Posterior cingulate gyrus (tissue), 11 donors: Measurements from ENCODE around the gene DDX41.
"Not testable (repeated sequence)": the region's sequence is repeated elsewhere in the genome, so short reads cannot be mapped to it uniquely, and the experiment has no call there.

Experiments
- DNase-seq, 10 donors: peaks; one replicate each; pipeline versions ENCODE4 v3.0.0 to v3.0.0-alpha.2; 2020 to 2021; ENCODE audit warnings: mixed read lengths in 3 of 10
- intact Hi-C: fragments of 100-400 bp; cut with DNase I; formaldehyde crosslinking; loops from one replicate; pipeline ENCODE4 v1.15.1; 2023

The DDX41 gene

GRCh38 chr5:177516601-177517568, at the start of gene DDX41:
DDX41 (minus strand) TSS chr5:177516961; CDS start chr5:177516945, 16 bp downstream.
- intact Hi-C loops, result loop anchor here (2.0 kb wide), 2 partner anchors 38 to 84 kb away; partner anchors contain the start of genes B4GALT7 and FAM193B
- peak; percentile 95 to 99 (median 98) for DNase-seq

- DNase-seq, result no peak
- intact Hi-C loops, result no loop called here
These were observed 48.3 kb upstream of the DDX41 start for GRCh38 chr5:177565046-177565445.

- intact Hi-C loops, result not testable (repeated sequence)
These were observed 42.7 kb upstream of the DDX41 start for GRCh38 chr5:177559446-177559941.

DNA sequence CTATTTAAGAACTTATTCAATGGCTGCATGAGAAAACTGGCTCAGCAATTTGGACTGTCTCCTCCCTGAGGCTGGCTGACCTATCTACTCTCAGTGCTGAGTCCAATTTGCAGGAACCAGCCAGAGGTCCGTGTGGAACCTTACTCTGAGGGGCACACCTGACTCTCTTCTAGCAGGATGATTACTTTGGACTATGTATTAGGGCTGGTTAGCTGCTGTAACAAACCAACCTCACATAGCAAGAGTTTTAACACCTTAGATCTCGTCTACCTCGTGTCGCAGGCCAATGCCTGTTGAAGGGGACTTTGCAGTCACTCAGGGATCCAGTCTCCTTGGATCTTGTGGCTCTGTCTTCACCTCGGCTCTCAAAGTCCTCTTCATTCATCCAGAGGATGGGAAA, 41.0 kb upstream of the DDX41 start:
- intact Hi-C loops, result no loop called here
- no peak for DNase-seq

More at GRCh38 chr5:177559446-177559941, 42.7 kb upstream of the DDX41 start:
- not testable (repeated sequence) for DNase-seq

GRCh38 chr5:177557041-177557647, 40.4 kb upstream of the DDX41 start:
- intact Hi-C loops, result no loop called here

GRCh38 chr5:177555665-177556064, 38.9 kb upstream of the DDX41 start:
- peak in 1 of 10 donors; percentile 26 for DNase-seq
- intact Hi-C loops, result loop anchor here (2.0 kb wide), 1 partner anchor 39 kb away; the partner anchor contains the start of gene DDX41

More at GRCh38 chr5:177557041-177557647, 40.4 kb upstream of the DDX41 start:
- DNase-seq, result no peak

DNA sequence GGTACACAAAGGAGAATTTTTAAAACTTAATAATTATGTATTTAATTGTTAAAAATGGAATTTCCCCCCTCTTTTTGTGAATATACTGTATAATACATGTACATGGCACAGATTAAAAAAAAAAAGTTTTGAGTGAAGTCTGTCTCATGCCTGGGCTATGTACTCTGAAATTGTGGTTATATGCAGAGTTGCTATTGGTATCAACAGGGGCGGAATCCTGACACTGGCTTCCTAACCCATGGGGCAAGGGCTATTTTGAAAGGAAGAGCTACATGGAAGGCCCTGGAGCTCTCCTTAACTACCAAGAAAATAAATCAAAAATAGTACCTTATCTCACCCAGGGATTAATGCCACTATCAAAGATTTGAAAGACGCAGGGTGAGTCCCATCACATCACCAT, 38.5 kb upstream of the DDX41 start:
- peak in 1 of 10 donors; percentile 8 for DNase-seq
- intact Hi-C loops, result loop anchor here (2.0 kb wide), 1 partner anchor 38 kb away; the partner anchor contains the start of gene DDX41

DNA sequence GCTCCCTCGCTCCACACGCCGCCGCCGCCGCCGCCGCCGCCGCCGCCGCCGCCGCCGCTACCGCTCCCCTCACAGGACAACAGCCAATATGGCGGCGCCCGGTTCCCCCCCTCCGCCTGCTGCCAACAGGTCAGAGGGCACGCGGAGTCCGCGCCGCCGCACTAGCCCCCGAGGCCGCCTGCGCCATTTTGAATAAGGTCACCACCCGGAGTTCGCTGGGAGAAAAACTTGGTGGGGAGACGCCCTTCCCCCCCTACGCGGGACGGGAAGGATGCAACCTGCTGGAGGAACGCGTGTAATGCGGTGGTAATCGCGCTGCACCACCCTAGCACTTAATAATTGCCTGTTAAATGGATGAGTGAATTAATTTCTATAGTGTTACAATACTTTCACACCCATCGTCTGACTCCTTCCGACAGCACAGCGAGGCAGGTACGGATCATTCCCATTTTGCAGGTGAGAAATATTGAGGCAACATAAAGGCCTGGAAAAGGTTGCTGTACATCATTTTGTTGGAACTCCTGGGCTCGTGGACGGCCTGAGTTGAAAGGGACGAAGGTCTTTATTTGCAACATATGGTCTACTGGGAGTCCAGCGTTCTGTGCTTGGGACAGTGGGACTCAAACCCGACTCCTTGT, 37.8 kb upstream of the DDX41 start, which contains the start of gene FAM193B:
TSS of gene FAM193B (minus strand) at position 90 of the 638 bp plus-strand sequence. CDS start 105 bp downstream, outside the sequence.
- DNase-seq, result peak; percentile 90 to 99 (median 95)
- intact Hi-C loops, result loop anchor here (2.0 kb wide), 1 partner anchor 38 kb away; the partner anchor contains the start of gene DDX41

GRCh38 chr5:177553671-177554429, 37.1 kb upstream of the DDX41 start:
- DNase-seq, result peak; percentile 22 to 91 (median 40)
- intact Hi-C loops, result loop anchor here (2.0 kb wide), 2 partner anchors 37 to 39 kb away; partner anchors contain the start of genes DDX41 and TMED9

GRCh38 chr5:177552839-177553455, 36.2 kb upstream of the DDX41 start:
- intact Hi-C loops, result loop anchor here (2.0 kb wide), 1 partner anchor 40 kb away; the partner anchor contains the start of gene TMED9
- DNase-seq, result peak in 8 of 10 donors; percentile 23 to 88 (median 51)

DNA sequence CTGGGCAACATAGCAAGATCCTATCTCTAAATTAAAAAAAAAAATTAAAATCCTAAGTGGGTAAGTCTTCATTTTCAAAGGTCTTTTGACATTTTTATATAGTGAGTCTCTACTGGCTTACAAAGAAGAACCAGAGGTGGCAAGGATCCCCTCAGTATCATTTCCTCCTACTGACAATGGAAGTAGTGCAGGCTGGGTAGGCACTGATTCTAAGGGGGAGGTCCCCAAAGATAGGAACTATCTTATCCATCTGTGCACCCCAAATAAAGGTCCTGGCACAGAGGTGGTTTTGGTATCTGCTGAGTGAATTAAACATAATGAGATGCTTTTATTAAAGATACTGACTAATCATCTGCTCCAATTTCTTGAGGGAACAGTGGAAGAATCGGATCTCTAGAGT, 33.4 kb upstream of the DDX41 start:
- intact Hi-C loops, result no loop called here
- no peak for DNase-seq

- intact Hi-C loops, result no loop called here
- no peak for DNase-seq
These were observed 31.7 kb upstream of the DDX41 start for GRCh38 chr5:177548495-177548894.

DNA sequence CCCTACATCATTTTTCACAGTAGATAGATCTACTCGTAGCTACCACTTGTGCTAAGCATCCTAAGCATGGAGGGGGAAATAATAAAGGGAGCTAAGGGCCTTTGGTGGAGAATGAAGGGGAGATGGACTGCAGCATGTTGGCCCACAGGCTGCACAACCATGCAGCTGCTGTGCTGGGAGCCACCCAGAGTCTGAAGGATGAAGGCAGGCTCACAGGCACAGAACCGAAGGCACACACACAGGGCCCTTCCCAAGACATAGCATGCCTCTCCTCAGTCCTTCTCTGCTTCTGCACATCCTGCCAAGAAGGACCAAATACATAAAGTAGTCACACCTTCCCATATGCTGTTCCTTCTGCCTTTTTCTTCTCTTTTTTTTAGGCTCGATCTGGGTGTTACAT, 31.0 kb upstream of the DDX41 start:
- DNase-seq, result peak in 3 of 10 donors; percentile 47 to 76 (median 73)
- intact Hi-C loops, result no loop called here

- intact Hi-C loops, result no loop called here
- peak in 1 of 10 donors; percentile 5 for DNase-seq
These were observed 29.5 kb upstream of the DDX41 start for GRCh38 chr5:177546258-177546741.

DNA sequence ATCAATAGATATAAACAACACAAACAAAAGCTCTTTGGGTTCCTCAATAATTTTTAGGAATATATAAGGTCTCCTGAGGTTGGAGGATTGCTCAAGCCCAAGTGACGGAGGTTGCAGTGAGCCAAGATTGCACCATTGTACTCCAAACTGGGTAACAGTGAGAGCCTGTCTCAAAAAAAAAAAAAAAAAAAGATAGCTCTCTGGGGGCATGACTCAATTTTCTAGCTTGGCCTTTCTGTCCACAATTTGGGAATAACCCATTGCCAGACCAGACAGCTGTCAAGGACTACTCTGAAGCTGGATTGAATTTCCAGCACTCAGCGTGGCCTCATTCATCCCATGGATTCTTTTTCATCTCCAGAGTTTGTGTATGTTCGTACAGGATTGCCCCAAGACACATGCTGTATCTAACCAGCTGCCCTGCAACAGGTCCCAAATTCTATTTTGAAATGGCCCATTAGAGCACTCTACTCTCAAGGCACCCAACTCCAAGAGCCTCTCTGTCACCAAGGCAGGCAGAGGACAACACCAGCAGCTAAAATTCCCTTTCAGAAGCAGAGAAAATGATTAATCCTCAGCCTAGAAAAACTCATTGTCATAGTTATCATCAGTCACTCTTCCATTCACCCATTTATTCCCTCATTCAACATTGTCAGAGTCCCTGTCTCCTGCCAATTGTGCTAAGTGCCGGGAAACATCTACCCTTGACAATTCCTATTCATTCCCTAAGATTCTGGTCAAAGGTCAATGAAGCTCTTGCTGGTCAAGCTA, 28.9 kb upstream of the DDX41 start:
- DNase-seq, result no peak

GRCh38 chr5:177542816-177543465, 26.2 kb upstream of the DDX41 start:
- intact Hi-C loops, result no loop called here
- DNase-seq, result peak in 1 of 10 donors; percentile 12

More for the DNA sequence above, 28.9 kb upstream of the DDX41 start:
- intact Hi-C loops, result no loop called here

DNA sequence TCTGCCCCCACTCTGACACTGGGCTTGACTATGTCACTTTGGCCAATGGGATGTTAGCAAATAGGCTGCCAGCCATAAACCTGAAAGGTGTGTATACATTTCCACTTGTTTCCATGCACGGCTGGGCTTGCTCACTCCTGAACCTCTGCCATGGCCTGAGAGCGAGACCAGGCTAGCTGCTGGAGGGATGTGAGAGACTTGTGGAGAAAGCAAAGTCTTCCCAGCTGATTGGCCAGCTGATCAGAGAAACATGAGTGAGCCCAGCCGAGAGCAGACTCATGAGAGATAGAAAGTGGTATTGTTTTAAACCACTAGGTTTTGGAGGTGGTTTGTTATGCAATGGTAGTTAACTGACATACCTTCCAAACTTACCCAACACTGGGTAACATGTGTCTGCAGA, 23.7 kb upstream of the DDX41 start:
- intact Hi-C loops, result no loop called here

More for the DNA sequence above, 23.7 kb upstream of the DDX41 start:
- peak in 1 of 10 donors; percentile 61 for DNase-seq
